ENCODE data around the gene CLCNKA. TPM values are rescaled to one million over a fixed set of nuclear protein-coding genes. Genes with fewer than 3 reads are reported as not detected.

Gene CLCNKA
- total RNA-seq, 1 experiment from 2014 or later: 1.0 TPM

DNA sequence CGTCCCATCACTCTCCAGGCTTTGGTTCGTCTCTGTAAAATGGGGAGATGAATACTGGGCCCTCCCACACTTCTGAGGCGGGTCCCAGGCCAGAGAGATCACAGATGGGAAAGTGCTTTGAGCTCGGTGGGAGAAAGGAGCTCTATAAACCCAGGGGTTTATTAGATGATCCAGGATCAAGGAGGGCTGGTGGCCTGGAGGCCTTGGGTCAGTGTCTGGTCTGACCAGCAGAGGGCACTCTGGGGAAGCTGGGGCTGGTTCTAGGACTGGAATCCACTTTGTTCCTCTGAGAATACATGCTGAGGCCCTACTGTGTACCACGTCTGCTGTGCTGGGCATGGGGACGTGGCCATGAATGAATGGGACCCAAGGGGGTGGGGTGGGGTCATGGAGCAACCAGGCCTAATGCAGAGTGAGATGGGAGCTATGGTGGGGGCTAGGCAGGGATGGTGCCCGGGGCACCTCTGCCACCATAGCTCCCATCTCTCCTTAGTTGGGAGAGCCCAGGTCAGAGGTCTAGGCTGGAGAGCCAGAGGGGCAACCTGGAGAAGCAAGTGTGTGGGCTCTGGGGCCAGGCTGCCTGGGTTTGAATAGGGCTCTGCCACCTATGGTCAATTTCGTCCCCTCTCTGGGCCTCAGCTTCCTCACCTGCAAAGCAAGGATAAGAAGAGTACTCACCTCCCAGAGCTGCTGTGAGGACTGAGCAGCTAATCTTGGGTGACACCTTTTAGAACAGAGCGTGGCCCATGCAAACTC lies 60.6 kb downstream of the CLCNKA start:
- Histone ChIP-seq H4K20me1 (ENCODE audit: insufficient read depth) (no peaks in the 10 kb centered on the region), H3K27me3 (ENCODE audit: insufficient read depth, low read depth) (no peaks in the 10 kb centered on the region), H2AFZ (no peak overlapping the region), H3K9me2 (ENCODE audit: insufficient read depth) (no peaks in the 10 kb centered on the region), H3K36me3 (ENCODE audit: low read depth) (no peaks in the 10 kb centered on the region), H3K27ac (no peak overlapping the region), H3F3A (ENCODE audit: insufficient read depth, low read depth) (peaks cover 27% of the 10 kb centered on the region), H3K9me3 (ENCODE audit: insufficient read depth, low read depth) (no peaks in the 10 kb centered on the region), H3K4me2 (peak overlapping the region; percentile 14; the same call in 1 of the 2 replicates), H3K79me2 (ENCODE audit: low read depth) (no peaks in the 10 kb centered on the region), H3K4me1 (replicated peaks; ENCODE audit: insufficient read depth) (peaks cover 68% of the 10 kb centered on the region), H3K4me3 (no peak overlapping the region)
- TF ChIP-seq, protein P1, sequence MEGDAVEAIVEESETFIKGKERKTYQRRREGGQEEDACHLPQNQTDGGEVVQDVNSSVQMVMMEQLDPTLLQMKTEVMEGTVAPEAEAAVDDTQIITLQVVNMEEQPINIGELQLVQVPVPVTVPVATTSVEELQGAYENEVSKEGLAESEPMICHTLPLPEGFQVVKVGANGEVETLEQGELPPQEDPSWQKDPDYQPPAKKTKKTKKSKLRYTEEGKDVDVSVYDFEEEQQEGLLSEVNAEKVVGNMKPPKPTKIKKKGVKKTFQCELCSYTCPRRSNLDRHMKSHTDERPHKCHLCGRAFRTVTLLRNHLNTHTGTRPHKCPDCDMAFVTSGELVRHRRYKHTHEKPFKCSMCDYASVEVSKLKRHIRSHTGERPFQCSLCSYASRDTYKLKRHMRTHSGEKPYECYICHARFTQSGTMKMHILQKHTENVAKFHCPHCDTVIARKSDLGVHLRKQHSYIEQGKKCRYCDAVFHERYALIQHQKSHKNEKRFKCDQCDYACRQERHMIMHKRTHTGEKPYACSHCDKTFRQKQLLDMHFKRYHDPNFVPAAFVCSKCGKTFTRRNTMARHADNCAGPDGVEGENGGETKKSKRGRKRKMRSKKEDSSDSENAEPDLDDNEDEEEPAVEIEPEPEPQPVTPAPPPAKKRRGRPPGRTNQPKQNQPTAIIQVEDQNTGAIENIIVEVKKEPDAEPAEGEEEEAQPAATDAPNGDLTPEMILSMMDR (conservative IDR thresholded peaks at IDR 0.05): peak; percentile 94
- no peak for TF ChIP-seq EZH2 (IDR thresholded peaks at IDR 0.05; ENCODE audit: low read depth)
- ChIA-PET CTCF (interaction anchor here (0.5 to 1.4 kb wide), 10 partner anchors 35 to 687 kb away, joined by 3 to 8 read pairs (median 3); no protein-coding TSS in a partner anchor), POLR2A (ENCODE audit: unreplicated experiment) (no interaction called here)
- DNase-seq: peak in 1 of 2 experiments; percentile 67
- BruUV-seq (replicated peaks): no TSS peak
- intact Hi-C loops (cut with micrococcal nuclease; ENCODE audit: unreplicated experiment): loop anchor here (1.0 kb wide), 2 partner anchors 71 to 105 kb away; no protein-coding TSS in a partner anchor

DNA sequence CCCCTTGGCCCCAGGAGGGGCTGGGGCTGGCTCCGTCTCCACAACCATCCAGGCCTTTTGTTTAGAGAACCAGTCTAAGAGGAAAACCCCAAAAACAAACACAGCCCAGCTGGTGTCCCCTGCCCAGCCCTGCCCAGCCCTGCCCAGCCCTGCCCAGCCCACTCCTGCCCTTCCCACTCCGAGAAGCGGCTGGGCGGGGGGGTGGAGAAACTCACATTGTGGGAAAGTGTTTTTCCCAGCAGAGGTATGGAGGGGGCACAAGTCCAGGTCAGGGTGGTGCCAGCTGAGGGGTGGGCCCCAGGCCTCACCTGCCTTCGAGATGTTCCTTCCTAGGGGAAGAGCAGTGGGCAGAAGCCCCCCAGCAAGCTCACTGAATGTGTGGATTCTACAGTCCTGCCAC lies 61.6 kb downstream of the CLCNKA start:
- intact Hi-C loops (cut with micrococcal nuclease; ENCODE audit: unreplicated experiment): no loop called here
- TF ChIP-seq, protein P1 (conservative IDR thresholded peaks at IDR 0.05): no peak
- no peak for TF ChIP-seq EZH2 (IDR thresholded peaks at IDR 0.05; ENCODE audit: low read depth)
- Histone ChIP-seq H3K27ac (no peak overlapping the region), H3K9me3 (ENCODE audit: insufficient read depth, low read depth) (no peaks in the 10 kb centered on the region), H3K36me3 (ENCODE audit: low read depth) (no peaks in the 10 kb centered on the region), H3F3A (ENCODE audit: insufficient read depth, low read depth) (peaks cover 30% of the 10 kb centered on the region), H3K4me3 (no peak overlapping the region), H3K9me2 (ENCODE audit: insufficient read depth) (no peaks in the 10 kb centered on the region), H3K4me1 (replicated peaks; ENCODE audit: insufficient read depth) (peaks cover 71% of the 10 kb centered on the region), H2AFZ (no peak overlapping the region), H3K4me2 (no peak overlapping the region; the same call in 1 of the 2 replicates), H4K20me1 (ENCODE audit: insufficient read depth) (no peaks in the 10 kb centered on the region), H3K27me3 (ENCODE audit: insufficient read depth, low read depth) (no peaks in the 10 kb centered on the region), H3K79me2 (ENCODE audit: low read depth) (no peaks in the 10 kb centered on the region)
- ChIA-PET CTCF (interaction anchor here (0.5 to 1.0 kb wide), 3 partner anchors 69 to 233 kb away, joined by 3 to 8 read pairs (median 4); no protein-coding TSS in a partner anchor), POLR2A (ENCODE audit: unreplicated experiment) (interaction anchor here (0.6 kb wide), 1 partner anchor 466 kb away, joined by 3 read pairs; no protein-coding TSS in a partner anchor)
- no peak for DNase-seq
- no TSS peak for BruUV-seq (replicated peaks)

Other genes starting within 250 kb of the CLCNKA start
- 4.9 and 5.1 TPM in 2 replicates for gene UQCRHL, start 214.4 kb upstream of the CLCNKA start, total RNA-seq (2021)
- 44.9 and 46.8 TPM in 2 replicates for gene SPEN, start 174.3 kb upstream of the CLCNKA start, total RNA-seq (2021)
- gene ZBTB17, start 45.9 kb upstream of the CLCNKA start, total RNA-seq (2021): 17.4 and 24.2 TPM in 2 replicates
- not detected in 2 replicates for gene SRARP, start 17.8 kb upstream of the CLCNKA start, total RNA-seq (2021)
- not detected in 2 replicates for gene HSPB7, start 4.0 kb upstream of the CLCNKA start, total RNA-seq (2021)
- 1.1 and 1.9 TPM in 2 replicates for gene CLCNKB, start 21.7 kb downstream of the CLCNKA start, total RNA-seq (2021)
- 7.4 and 12.3 TPM in 2 replicates for gene FAM131C, start 51.6 kb downstream of the CLCNKA start, total RNA-seq (2021)
- 48.3 and 65.8 TPM in 2 replicates for gene EPHA2, start 134.0 kb downstream of the CLCNKA start, total RNA-seq (2021)
- 38.5 and 44.3 TPM in 2 replicates for gene ARHGEF19, start 190.6 kb downstream of the CLCNKA start, total RNA-seq (2021)
- 4.5 and 6.1 TPM in 2 replicates for gene CPLANE2, start 215.1 kb downstream of the CLCNKA start, total RNA-seq (2021)